RPMI7951 (cell line): ENCODE measurements around the gene GLIS2. TPM values are rescaled to one million over a fixed set of nuclear protein-coding genes. Genes with fewer than 3 reads are reported as not detected.
A peak's percentile ranks its signal among the peaks of the same experiment; 100 is the strongest.

Source experiments
- DNase-seq: peaks from one replicate; pipeline ENCODE4 v3.0.0-alpha.2; 2012; ENCODE audit warnings: low read depth
- total RNA-seq: library from RNA; depleted of rRNA; stranded (reverse); fragments of >200 nt; shearing (Covaris generic); gene quantifications from 2 replicates; pipeline ENCODE4 v1.2.3, GENCODE V29; 2014

The GLIS2 gene
- total RNA-seq, 1 experiment from 2014 or later, result 0.24 TPM

DNA sequence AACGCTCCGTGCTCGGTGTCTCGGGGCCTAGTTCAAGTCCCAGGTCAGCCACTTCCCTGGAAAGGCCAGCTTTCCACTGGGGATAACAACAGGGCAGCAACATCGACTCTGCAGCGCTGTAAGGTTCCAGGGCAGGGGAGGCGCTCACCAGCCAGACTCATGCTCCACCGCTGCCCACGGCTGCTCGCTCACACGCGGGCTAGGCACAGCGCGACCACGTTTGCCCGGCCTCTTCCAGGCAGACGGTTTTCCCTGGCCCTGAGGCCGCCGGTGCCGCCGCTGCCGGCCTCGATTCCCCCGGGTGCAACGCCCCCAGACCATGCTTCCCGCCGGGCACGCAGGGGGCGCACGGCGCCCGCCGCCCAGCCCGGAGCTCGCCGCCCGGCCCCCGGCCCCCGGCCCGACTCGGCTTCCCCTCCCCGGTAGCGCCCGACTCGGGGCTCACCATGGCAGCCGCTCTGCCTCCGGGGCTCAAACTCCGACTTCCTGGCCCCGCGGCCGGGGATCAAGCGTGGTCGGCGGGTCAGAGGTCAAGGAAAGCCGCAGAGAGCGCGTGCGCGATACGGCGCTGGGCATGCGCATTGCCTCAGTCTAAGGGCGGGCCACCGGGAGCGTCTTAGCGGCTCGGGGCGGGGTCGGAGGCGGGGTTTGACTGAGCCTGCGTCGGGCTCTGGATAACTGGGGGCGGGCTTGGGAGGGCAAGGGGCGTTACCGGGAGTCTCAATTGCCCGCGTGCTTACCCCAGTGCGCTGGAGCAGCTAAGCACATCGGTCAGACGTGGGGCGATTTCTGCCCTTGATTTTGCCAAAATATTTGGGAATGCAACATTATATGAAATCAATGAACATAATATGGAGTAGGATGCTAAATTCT lies 35.2 kb downstream of the GLIS2 start, which contains the start of gene PAM16:
PAM16 (minus strand) TSS at position 535 of the 873 bp plus-strand sequence; CDS start at position 448, 87 bp downstream.
- peak; percentile 87 for DNase-seq

DNA sequence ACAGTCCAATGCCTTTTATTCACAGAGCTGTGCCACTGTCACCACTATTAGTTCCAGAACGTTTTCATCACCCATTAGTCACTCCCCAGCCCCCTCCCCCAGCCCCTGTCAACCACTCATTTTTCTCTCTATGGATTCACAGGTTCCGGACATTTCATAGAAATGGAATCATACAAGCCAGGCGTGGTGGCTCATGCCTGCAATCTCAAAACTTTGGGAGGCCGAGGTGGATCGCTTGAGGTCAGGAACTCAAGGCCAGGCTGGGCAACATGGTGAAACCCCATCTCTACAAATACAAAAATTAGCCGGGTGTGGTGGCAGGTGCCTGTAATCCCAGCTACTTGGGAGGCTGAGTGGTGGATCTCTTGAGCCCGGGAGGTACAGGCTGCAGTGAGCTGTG lies 36.0 kb downstream of the GLIS2 start:
- no peak for DNase-seq

GRCh38 chr16:4352843-4353242 lies 37.0 kb downstream of the GLIS2 start:
- DNase-seq, result no peak

DNA sequence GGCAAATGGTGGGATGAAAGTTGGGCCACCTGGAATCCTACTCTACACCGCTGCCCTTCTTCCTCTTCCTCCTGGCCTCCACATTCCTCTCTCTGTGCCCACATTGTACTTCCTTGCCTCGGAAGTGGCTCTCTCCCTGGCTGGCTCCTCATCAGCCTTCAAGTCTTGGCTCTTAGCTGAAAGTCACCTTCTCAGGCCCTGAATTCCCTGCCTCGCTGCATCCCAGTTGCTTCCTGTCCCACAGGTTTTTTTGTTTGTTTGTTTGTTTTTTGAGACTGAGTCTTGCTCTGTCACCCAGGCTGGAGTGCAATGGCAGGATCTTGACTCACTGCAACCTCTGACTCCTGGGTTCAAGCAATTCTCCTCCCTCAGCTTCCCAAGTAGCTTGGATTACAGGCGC lies 37.8 kb downstream of the GLIS2 start:
- DNase-seq, result no peak

DNA sequence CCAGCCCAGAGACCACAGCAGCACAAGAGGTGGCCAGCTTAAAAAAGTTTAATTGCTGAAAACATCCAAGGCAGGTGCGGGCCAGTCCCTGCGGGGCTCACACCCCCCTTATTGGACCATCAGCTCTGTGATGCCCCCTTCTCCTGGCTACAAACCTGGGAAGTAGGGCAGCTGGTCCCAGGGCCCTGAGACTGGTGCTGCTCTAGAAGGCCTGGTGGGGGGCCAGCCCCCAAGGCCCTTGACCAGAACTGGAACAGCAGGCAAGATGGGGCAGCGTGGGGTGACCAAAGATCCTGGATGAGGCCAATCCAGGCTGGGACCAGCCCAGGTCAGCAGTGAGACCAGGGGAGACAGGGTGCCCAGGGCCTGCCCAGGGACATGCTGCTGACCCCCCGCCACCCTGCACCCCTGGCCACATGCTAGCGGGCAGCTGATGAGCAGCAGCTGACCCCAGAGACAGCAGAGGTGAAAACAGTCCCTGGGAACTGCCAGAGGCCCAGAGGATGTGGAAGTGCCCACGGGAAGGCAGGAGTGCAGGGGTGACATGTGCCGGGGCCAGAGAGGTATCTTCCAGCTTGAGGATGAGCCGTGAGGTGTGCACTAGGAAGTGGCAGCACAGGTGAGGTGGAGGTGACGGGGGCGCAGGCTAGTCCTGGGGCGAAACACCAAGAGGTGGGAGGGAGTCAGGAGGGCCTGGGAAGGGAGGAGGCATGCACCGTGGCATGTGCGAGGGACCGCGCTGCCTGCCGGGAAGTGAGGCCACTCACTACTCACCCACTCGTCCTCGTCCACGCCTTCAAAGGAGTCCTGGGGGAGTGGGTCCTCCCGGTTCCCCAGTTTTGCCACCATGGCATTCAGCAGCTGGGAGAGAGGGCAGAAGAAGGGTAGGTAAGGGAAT lies 38.9 kb downstream of the GLIS2 start:
- DNase-seq, result no peak

GRCh38 chr16:4356820-4357219 lies 41.0 kb downstream of the GLIS2 start:
- no peak for DNase-seq

DNA sequence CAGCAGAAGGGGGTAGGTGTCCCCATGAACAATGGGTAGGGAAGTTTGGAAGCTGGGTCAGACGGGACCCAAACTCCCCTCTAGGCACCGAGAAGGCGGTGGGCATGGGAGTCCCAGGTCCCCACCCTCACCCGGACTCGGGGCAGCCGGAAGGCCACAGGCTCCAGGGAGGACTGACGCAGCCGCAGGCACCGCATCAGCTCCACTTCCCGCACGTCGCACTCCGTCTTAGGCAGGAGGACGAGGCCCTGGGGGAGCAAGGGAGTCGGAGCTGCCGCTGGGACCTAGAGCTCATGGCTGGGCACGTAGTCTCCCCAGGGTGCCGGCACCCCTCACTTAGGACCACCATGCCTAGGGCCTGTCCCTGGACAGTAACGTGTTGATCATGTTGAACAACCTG lies 42.4 kb downstream of the GLIS2 start:
- DNase-seq, result no peak

GRCh38 chr16:4358831-4359561 lies 43.1 kb downstream of the GLIS2 start:
- peak; percentile 26 for DNase-seq

GRCh38 chr16:4359914-4360313 lies 44.0 kb downstream of the GLIS2 start:
- no peak for DNase-seq

- no peak for DNase-seq
Observed at GRCh38 chr16:4360538-4361021, 44.7 kb downstream of the GLIS2 start.

DNA sequence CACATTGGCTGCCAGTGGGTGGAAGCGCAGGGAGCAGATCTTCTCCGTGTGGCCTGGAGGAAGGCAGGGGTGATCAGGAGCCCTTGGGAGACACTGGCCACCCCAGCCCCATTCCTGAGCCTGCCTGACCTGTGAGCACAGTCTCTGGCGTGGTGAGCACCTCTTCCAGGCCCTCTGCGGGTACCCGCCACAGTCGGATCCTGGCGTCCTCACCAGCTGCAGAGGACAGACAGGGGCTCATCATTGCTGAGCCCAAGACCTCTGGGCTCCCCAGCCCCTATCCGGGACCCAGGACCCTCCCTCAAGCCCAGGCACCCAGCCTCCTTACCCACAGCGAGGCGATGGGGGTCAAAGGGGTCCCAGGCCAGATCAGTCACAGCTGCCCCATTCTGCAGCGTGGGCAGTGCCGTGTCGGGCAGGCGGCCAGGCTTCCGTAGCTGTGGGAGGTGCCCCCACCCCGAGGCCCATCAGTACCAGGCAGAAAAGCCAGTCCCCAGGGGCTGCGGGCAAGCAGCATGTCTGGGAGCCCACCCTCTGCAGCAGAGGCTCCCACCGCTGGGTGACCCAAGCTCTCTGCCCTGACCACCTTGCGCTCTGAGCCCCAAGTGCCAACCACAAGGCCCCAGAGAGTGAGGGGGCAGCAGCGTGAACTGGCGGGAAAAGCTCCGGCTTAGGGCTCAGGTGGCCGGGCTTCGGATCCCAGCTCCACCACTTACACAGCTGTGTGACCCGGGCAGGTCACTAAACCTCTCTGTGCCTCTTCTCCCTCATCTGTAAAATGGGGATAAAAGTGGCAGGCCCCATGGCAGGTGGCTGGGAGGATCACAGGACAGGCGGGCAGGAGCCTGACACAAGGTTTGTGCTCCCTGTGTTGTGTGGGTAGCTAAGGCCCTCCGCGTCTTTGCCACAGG lies 45.4 kb downstream of the GLIS2 start:
- no peak for DNase-seq

GRCh38 chr16:4361944-4362311 lies 46.1 kb downstream of the GLIS2 start:
- DNase-seq, result no peak

DNA sequence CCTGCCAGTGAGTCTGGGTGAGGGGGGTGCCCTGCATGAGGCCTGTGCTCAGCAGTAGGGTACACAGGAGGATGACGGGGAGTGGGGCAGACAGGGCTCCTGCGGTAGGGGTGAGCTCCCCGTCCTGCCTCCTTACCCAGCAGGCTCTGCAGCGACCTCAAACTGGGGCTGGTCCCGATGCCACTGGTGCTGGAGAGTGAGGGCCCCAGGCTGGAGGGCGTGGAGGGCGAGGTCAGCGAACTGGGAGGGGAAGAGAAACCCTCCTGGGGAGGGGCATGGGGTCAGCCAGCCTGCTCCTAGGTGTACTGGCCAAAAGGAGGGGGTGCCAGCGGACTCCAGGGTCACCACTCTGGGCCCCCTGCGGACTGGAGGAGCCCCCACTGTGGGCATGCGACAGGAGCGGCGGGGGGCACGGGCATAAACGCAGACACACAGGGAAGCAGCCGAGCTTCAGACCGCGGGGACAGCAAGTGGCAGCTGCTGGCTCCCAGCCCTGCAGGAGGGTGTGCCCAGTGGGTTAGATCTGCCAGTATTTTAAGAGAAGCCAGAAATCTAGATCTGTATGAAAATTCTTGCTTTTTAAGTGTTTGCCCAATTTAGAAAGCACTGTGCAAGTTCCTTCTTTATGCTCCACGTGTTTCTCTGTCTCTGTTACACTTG lies 46.7 kb downstream of the GLIS2 start:
- no peak for DNase-seq

- DNase-seq, result no peak
Observed at GRCh38 chr16:4364196-4365013, 48.5 kb downstream of the GLIS2 start.

DNA sequence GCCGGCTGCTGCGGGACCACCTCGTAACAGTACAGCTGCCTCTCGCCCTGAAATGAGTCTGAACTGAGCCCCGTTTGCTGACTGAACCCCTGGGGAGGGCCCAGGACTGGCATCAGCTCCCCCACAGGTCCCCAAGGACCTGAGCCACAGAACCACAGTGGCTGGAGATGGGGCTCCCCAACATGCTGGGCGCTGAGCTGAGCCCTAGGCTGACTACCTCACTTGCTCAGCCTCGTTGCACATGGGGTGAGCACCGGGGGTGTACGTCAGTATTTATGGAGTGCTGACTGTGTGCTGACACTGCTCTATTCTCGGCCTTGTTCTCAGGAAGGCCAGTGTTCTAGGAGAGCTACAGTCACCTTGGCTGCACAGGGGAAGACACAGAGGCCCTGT lies 49.1 kb downstream of the GLIS2 start:
- DNase-seq, result no peak

DNA sequence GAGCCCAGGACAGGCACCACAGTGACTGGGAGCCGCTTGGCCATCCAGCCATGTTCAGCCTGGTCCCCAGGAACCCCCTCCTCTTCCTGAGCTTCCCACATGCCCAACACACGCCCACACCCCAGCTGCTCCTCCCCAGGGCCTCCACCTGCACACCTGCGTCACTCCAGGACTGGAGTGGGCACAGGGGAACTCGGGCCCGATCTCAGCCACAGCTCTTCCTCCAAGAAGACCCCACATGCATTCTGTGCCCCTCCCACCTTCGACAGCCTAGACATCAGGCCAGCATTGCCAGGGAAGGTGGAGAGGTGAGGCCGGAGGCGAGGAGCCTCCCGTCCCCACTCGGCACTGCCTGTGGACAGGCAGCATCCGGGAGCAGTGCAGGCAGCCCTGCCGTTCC lies 49.7 kb downstream of the GLIS2 start:
- DNase-seq, result no peak

DNA sequence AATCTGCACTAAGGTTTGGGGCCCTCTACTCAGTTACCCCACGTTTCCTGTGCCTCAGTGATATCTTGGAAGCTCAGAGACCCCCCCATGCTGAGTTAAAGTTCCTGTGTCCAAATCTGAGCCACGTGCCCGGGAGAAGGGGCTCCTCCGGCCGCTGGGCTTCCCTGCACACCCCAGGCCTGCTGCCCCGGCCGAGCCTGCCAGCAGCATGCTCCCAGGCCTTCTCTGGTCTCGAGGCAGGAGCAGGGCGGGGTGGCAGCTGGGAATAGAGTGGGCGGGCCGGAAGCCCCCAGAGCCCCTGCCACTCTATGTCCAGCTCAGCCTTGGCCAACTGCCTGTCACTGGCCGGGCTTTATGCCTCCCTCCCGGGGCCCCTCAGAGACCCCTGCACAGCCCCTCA lies 50.1 kb downstream of the GLIS2 start:
- no peak for DNase-seq

- DNase-seq, result no peak
Observed at GRCh38 chr16:4367393-4367856, 51.6 kb downstream of the GLIS2 start.
